Left lung (tissue), 10 donors: ENCODE data around the gene KIF13A. TPM values are rescaled to one million over a fixed set of nuclear protein-coding genes. Genes with fewer than 3 reads are reported as not detected.

Experiments
- ATAC-seq: fragments of 200-7000 bp; cut with Tn5 transposase; one replicate; pipeline ENCODE4 v1.9.1; 2020; ENCODE audit warnings: moderate library complexity
- DNase-seq, 4 donors: peaks; one replicate each; pipeline ENCODE4 v3.0.0-alpha.2; 2013 to 2020
- H3K27ac ChIP-seq, 2 donors: fragments of 200-600 bp; sonication (generic) in 1 of 2; one replicate each; pipeline versions ENCODE4 v1.5.0 to v1.8.0; 2020 to 2021
- H3K27me3 ChIP-seq, 2 donors: fragments of 200-600 bp; sonication (generic) in 1 of 2; one replicate each; pipeline versions ENCODE4 v1.5.0 to v1.8.0; 2020 to 2021
- H3K36me3 ChIP-seq, 2 donors: fragments of 200-600 bp; sonication (generic) in 1 of 2; one replicate each; pipeline versions ENCODE4 v1.5.0 to v1.8.0; 2020 to 2021
- H3K4me1 ChIP-seq, 2 donors: fragments of 200-600 bp; one replicate each; pipeline ENCODE4 v1.8.0; 2021
- H3K4me3 ChIP-seq, 2 donors: fragments of 200-600 bp; sonication (generic) in 1 of 2; one replicate each; pipeline versions ENCODE4 v1.5.0 to v1.8.0; 2020 to 2021; ENCODE audit warnings: mild to moderate bottlenecking in 1 of 2
- H3K9me3 ChIP-seq, 2 donors: fragments of 200-600 bp; sonication (generic) in 1 of 2; one replicate each; pipeline versions ENCODE4 v1.5.0 to v1.8.0; 2020 to 2021
- CTCF ChIP-seq, 2 donors: fragments of 200-600 bp; sonication (generic) in 1 of 2; IDR thresholded peaks; one replicate each; pipeline versions ENCODE4 v1.5.0 to v1.8.0; 2021; ENCODE audit warnings: antibody characterized with exemption in 2 of 2
- intact Hi-C, 2 donors: fragments of 100-400 bp; cut with DNase I; formaldehyde crosslinking; loops; one replicate each; pipeline versions ENCODE4 v1.11.2 to v1.14.2; 2022
- polyA plus RNA-seq, 6 donors: library from polyadenylated mRNA; unstranded; fragments of 120-200 nt; gene quantifications; one replicate each; pipeline ENCODE4 v1.2.1, GENCODE V29; 2013; ENCODE audit not compliant: insufficient read length in 6 of 6
- total RNA-seq, 2 donors: library from RNA; stranded (reverse); fragmentation: NEBNext Ultra II Directional; extraction: Animal tissue kit (Norgen Biotek cat#: 25700); gene quantifications; one replicate each; pipeline ENCODE4 v1.2.1, GENCODE V29; 2021
- donor health status: DM: no; HTN: yes; CAD: no.
- donor health status: DM: no; HTN: no; CAD: no.

The KIF13A gene
- total and polyA plus RNA-seq, 8 donors, result 42.1 to 50.1 (median 46.3) TPM

GRCh38 chr6:17710331-17710730, 277.1 kb downstream of the KIF13A start:
- intact Hi-C loops, result no loop called here

DNA sequence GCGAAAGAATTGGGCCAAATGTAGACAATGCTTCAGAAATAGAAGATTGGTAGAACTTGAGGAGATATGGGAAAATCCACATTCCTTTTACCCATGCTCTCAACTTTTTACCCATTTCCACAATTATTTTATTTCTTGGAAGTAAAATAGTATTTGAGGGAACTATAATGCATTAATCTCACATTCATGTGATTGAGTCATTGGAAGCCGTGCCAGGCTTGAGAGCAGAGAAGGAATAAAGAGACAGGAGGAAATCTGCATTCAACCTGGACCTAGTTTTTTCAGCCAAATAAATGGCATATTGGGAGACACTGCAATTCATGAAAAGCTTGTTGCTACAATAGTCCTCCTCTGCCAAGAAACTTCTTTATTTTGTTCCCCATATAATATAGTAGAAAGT, 278.0 kb downstream of the KIF13A start:
- H3K27ac ChIP-seq, result no peak overlapping the region
- H3K27me3 ChIP-seq, result no peaks in the 10 kb centered on the region
- no peak for TF ChIP-seq CTCF (IDR thresholded peaks at IDR 0.05)
- no peaks in the 10 kb centered on the region for H3K36me3 ChIP-seq
- no peaks in the 10 kb centered on the region for H3K9me3 ChIP-seq
- peaks cover 3 to 13% of the 10 kb centered on the region in 2 donors for H3K4me1 ChIP-seq
- intact Hi-C loops, result no loop called here
- DNase-seq, result no peak
- H3K4me3 ChIP-seq, result no peak overlapping the region
- no peak for ATAC-seq

More at GRCh38 chr6:17710331-17710730, 277.1 kb downstream of the KIF13A start:
- Histone ChIP-seq H3K4me1 (peaks cover 0 to 5% of the 10 kb centered on the region in 2 donors), H3K36me3 (no peaks in the 10 kb centered on the region), H3K27me3 (no peaks in the 10 kb centered on the region), H3K4me3 (no peak overlapping the region), H3K9me3 (no peaks in the 10 kb centered on the region), H3K27ac (no peak overlapping the region)
- TF ChIP-seq CTCF (IDR thresholded peaks at IDR 0.05), result no peak
- ATAC-seq, result no peak
- no peak for DNase-seq

Other genes with a start within 250 kb of the KIF13A start
- 1 to 10 TPM; 2.5 to 2.6 TPM for gene NHLRC1, start 135.0 kb upstream of the KIF13A start, total RNA-seq
- 1 to 10 TPM; 1.9 to 2.8 (median 2.3) TPM for gene NHLRC1, start 135.0 kb upstream of the KIF13A start, polyA plus RNA-seq
- gene TPMT, start 167.4 kb upstream of the KIF13A start, total RNA-seq, result 10 to 100 TPM; 12.8 to 14.7 TPM
- gene TPMT, start 167.4 kb upstream of the KIF13A start, polyA plus RNA-seq, result 10 to 100 TPM; 12.1 to 16.3 (median 15.1) TPM
- gene KDM1B, start 167.8 kb upstream of the KIF13A start, total RNA-seq, result 10 to 100 TPM; 22.7 to 23.5 TPM
- 10 to 100 TPM; 20.3 to 25.1 (median 21.8) TPM for gene KDM1B, start 167.8 kb upstream of the KIF13A start, polyA plus RNA-seq